Bladder microvascular endothelial cell (primary cell): Measurements from ENCODE around the gene TCAF1. TPM values are rescaled to one million over a fixed set of nuclear protein-coding genes. Genes with fewer than 3 reads are reported as not detected.

Source experiments
- total RNA-seq: library from RNA; depleted of rRNA; stranded (reverse); fragments of >200 nt; gene quantifications from 2 replicates; pipeline ENCODE4 v1.2.3, GENCODE V29; 2014

The TCAF1 gene, protein sequence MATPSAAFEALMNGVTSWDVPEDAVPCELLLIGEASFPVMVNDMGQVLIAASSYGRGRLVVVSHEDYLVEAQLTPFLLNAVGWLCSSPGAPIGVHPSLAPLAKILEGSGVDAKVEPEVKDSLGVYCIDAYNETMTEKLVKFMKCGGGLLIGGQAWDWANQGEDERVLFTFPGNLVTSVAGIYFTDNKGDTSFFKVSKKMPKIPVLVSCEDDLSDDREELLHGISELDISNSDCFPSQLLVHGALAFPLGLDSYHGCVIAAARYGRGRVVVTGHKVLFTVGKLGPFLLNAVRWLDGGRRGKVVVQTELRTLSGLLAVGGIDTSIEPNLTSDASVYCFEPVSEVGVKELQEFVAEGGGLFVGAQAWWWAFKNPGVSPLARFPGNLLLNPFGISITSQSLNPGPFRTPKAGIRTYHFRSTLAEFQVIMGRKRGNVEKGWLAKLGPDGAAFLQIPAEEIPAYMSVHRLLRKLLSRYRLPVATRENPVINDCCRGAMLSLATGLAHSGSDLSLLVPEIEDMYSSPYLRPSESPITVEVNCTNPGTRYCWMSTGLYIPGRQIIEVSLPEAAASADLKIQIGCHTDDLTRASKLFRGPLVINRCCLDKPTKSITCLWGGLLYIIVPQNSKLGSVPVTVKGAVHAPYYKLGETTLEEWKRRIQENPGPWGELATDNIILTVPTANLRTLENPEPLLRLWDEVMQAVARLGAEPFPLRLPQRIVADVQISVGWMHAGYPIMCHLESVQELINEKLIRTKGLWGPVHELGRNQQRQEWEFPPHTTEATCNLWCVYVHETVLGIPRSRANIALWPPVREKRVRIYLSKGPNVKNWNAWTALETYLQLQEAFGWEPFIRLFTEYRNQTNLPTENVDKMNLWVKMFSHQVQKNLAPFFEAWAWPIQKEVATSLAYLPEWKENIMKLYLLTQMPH
- total RNA-seq: 20.1 and 53.7 TPM in 2 replicates

GRCh38 chr7:143901668-143902331 is at the start of gene TCAF1:
TSS of gene TCAF1 (minus strand) at chr7:143902176. CDS start at chr7:143876608, 25,568 bp downstream.

GRCh38 chr7:143934526-143935325 is 32.8 kb upstream of the TCAF1 start, which contains the start of gene OR2F2:
TSS of gene OR2F2 (plus strand) at chr7:143935233. CDS start at chr7:143935233, 0 bp downstream.

Other genes with a start within 250 kb of the TCAF1 start
- gene CTAGE6, start 144.5 kb downstream of the TCAF1 start, total RNA-seq: 0.32 and 1.5 TPM in 2 replicates
- gene OR2F2, start 33.1 kb upstream of the TCAF1 start, total RNA-seq: not detected in 2 replicates
- gene OR2F1, start 52.7 kb upstream of the TCAF1 start, total RNA-seq: under 0.01 TPM in 1 of 2 replicates, not detected in the other
- not detected in 2 replicates for gene OR6B1, start 98.1 kb upstream of the TCAF1 start, total RNA-seq
- not detected in 2 replicates for gene OR2A5, start 146.8 kb upstream of the TCAF1 start, total RNA-seq
- gene OR2A25, start 167.6 kb upstream of the TCAF1 start, total RNA-seq: not detected in 2 replicates
- not detected in 2 replicates for gene OR2A12, start 184.1 kb upstream of the TCAF1 start, total RNA-seq
- not detected in 2 replicates for gene OR2A2, start 207.4 kb upstream of the TCAF1 start, total RNA-seq
- gene OR2A14, start 221.0 kb upstream of the TCAF1 start, total RNA-seq: not detected in 2 replicates